B cell (primary cell): ENCODE measurements around the gene VAV2.

ENCODE experiments used
- EZH2 ChIP-seq: IDR thresholded peaks from 2 replicates; pipeline ENCODE4 v1.6.1; 2012; ENCODE audit warnings: borderline replicate concordance, low read depth, mild to moderate bottlenecking, moderate library complexity, low read length; ENCODE audit not compliant: insufficient read depth, poor library complexity, severe bottlenecking
- TF ChIP-seq, protein P1 (sequence below): fragments of 200-600 bp; IDR thresholded peaks from one replicate; pipeline ENCODE4 v1.8.0; 2022; ENCODE audit warnings: antibody characterized with exemption, mild to moderate bottlenecking

DNA sequence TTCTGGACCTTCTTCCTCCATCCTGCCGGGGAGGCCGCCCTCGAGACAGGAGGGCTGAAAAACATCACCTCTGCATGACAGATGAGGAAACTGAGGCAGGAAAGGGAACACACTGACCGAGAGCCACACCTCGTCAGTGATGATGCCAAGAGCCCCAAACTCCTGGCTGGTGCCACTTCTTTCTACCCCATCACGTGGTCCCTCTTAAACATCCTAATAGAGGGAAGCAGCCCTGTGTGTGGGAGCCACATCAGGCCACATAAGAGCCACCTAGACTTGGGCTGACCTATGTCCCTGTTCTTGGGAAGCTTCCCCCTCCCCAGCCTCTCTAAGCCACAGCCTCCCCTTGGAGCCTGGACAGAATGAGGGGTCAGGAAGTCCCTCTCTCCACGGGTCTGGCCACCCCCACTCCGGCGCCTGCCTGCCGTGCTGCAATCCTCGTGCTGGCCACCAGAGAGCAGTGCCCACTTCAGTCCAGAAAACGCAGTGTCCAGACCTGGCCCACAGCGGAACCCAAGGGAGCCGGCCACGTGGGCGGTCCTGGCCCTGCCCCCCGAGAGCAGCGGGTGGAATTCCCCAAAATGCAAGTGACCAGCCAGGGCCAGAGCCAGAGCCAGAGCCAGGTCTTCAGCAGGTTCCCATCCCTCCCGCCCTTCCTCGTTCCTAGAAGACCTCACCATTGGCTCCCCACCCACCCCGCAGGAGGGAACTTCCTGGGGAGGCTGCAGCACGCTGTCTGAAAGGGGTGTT is 199.2 kb downstream of the VAV2 start:
- TF ChIP-seq, protein P1, sequence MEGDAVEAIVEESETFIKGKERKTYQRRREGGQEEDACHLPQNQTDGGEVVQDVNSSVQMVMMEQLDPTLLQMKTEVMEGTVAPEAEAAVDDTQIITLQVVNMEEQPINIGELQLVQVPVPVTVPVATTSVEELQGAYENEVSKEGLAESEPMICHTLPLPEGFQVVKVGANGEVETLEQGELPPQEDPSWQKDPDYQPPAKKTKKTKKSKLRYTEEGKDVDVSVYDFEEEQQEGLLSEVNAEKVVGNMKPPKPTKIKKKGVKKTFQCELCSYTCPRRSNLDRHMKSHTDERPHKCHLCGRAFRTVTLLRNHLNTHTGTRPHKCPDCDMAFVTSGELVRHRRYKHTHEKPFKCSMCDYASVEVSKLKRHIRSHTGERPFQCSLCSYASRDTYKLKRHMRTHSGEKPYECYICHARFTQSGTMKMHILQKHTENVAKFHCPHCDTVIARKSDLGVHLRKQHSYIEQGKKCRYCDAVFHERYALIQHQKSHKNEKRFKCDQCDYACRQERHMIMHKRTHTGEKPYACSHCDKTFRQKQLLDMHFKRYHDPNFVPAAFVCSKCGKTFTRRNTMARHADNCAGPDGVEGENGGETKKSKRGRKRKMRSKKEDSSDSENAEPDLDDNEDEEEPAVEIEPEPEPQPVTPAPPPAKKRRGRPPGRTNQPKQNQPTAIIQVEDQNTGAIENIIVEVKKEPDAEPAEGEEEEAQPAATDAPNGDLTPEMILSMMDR, result peak; percentile 87
- no peak for TF ChIP-seq EZH2
